HEK293 (cell line): ENCODE results near the gene WDR1.

Experiments
- CTCF ChIA-PET: fragments of 350-600 bp; formaldehyde crosslinking; extraction: SDS; loops from one replicate; lab custom pipeline; 2021; ENCODE audit warnings: antibody characterized with exemption; lab: Yijun Ruan, JAX
- POLR2A ChIA-PET: fragments of 300-600 bp; formaldehyde crosslinking; extraction: SDS; loops from one replicate; lab custom pipeline; 2020; ENCODE audit warnings: antibody characterized with exemption, inconsistent platforms; lab: Yijun Ruan, JAX
- H3K27ac ChIP-seq: fragments of 200-500 bp; sonication (Bioruptor generic); 2 replicates; pipeline ENCODE4 v1.5.1; 2014; ENCODE audit warnings: low read depth, low read length, control low read depth, inconsistent platforms; ENCODE audit errors: extremely low read depth
- H3K36me3 ChIP-seq, 2 experiments: fragments of 200-500 bp in 1 of 2; sonication (Bioruptor generic) in 1 of 2; 1 replicate in 1 of 2; 2 replicates in 1 of 2; pipeline ENCODE4 v1.5.1; 2014 to 2017; ENCODE audit warnings: inconsistent platforms in 2 of 2, low read length in 2 of 2; ENCODE audit not compliant: control insufficient read depth in 2 of 2, insufficient read depth in 1 of 2
- H3K4me1 ChIP-seq: fragments of 200-500 bp; sonication (Bioruptor generic); 2 replicates; pipeline ENCODE4 v1.5.1; 2014; ENCODE audit warnings: mild to moderate bottlenecking, low read length, inconsistent platforms; ENCODE audit not compliant: control insufficient read depth, insufficient read depth
- H3K4me3 ChIP-seq: 2 replicates; pipeline ENCODE4 v1.5.1; 2011; ENCODE audit warnings: low read depth, mild to moderate bottlenecking, control low read depth, low read length, moderate library complexity
- H3K9me3 ChIP-seq: fragments of 200-500 bp; sonication (Bioruptor generic); 2 replicates; pipeline ENCODE4 v1.5.1; 2014; ENCODE audit warnings: low read depth, low read length, inconsistent platforms; ENCODE audit not compliant: control insufficient read depth, insufficient read depth
- BCL11B ChIP-seq: fragments of 450-650 bp; formaldehyde crosslinking; IDR thresholded peaks from 2 replicates; pipeline ENCODE4 v1.5.1; 2016; ENCODE audit warnings: low read depth, missing biosample characterization, missing genetic modification characterization
- HIC1 ChIP-seq: fragments of 450-650 bp; formaldehyde crosslinking; IDR thresholded peaks from 2 replicates; pipeline ENCODE4 v1.5.1; 2016; ENCODE audit warnings: missing biosample characterization, missing genetic modification characterization
- INSM2 ChIP-seq: fragments of 450-650 bp; formaldehyde crosslinking; IDR thresholded peaks from 2 replicates; pipeline ENCODE4 v1.5.1; 2016; ENCODE audit warnings: missing biosample characterization, missing genetic modification characterization
- OVOL3 ChIP-seq: fragments of 450-650 bp; formaldehyde crosslinking; IDR thresholded peaks from 2 replicates; pipeline ENCODE4 v1.5.1; 2016; ENCODE audit warnings: missing biosample characterization, missing genetic modification characterization
- TSHZ1 ChIP-seq: fragments of 450-650 bp; formaldehyde crosslinking; IDR thresholded peaks from 2 replicates; pipeline ENCODE4 v1.5.1; 2016; ENCODE audit warnings: missing biosample characterization, missing genetic modification characterization, borderline replicate concordance
- ZBTB20 ChIP-seq: fragments of 450-650 bp; formaldehyde crosslinking; IDR thresholded peaks from 2 replicates; pipeline ENCODE4 v1.5.1; 2016; ENCODE audit warnings: missing biosample characterization, missing genetic modification characterization
- ZEB2 ChIP-seq: fragments of 450-650 bp; formaldehyde crosslinking; IDR thresholded peaks from 2 replicates; pipeline ENCODE4 v1.5.1; 2016; ENCODE audit warnings: missing biosample characterization, missing genetic modification characterization
- ZNF114 ChIP-seq: fragments of 450-650 bp; formaldehyde crosslinking; IDR thresholded peaks from 2 replicates; pipeline ENCODE4 v1.5.0; 2017; ENCODE audit warnings: missing biosample characterization, missing genetic modification characterization
- ZNF16 ChIP-seq: fragments of 450-650 bp; formaldehyde crosslinking; IDR thresholded peaks from 2 replicates; pipeline ENCODE4 v1.5.1; 2016; ENCODE audit warnings: low read depth, missing biosample characterization, missing genetic modification characterization
- ZNF214 ChIP-seq: fragments of 450-650 bp; formaldehyde crosslinking; IDR thresholded peaks from 2 replicates; pipeline ENCODE4 v1.5.1; 2017; ENCODE audit warnings: missing biosample characterization, mild to moderate bottlenecking, missing genetic modification characterization, borderline replicate concordance
- ZNF280C ChIP-seq: fragments of 450-650 bp; formaldehyde crosslinking; IDR thresholded peaks from 2 replicates; pipeline ENCODE4 v1.5.1; 2016; ENCODE audit warnings: missing biosample characterization, missing genetic modification characterization
- ZNF449 ChIP-seq: fragments of 450-650 bp; formaldehyde crosslinking; IDR thresholded peaks from 2 replicates; pipeline ENCODE4 v1.5.1; 2017; ENCODE audit warnings: missing biosample characterization, mild to moderate bottlenecking, missing genetic modification characterization, moderate library complexity
- ZNF510 ChIP-seq: fragments of 450-650 bp; formaldehyde crosslinking; IDR thresholded peaks from 2 replicates; pipeline ENCODE4 v1.5.1; 2018; ENCODE audit warnings: mild to moderate bottlenecking, missing genetic modification characterization, missing biosample characterization; ENCODE audit not compliant: insufficient replicate concordance
- ZNF530 ChIP-seq: fragments of 450-650 bp; formaldehyde crosslinking; IDR thresholded peaks from 2 replicates; pipeline ENCODE4 v1.5.1; 2016; ENCODE audit warnings: low read depth, missing biosample characterization, missing genetic modification characterization
- ZNF555 ChIP-seq: fragments of 450-650 bp; formaldehyde crosslinking; conservative IDR thresholded peaks from 2 replicates; pipeline ENCODE4 v1.5.1; 2017; ENCODE audit warnings: missing biosample characterization, mild to moderate bottlenecking, missing genetic modification characterization, inconsistent platforms
- ZNF596 ChIP-seq: fragments of 450-650 bp; IDR thresholded peaks from 2 replicates; pipeline ENCODE4 v1.5.0; 2018; ENCODE audit warnings: missing biosample characterization, mild to moderate bottlenecking, missing genetic modification characterization, moderate library complexity
- ZNF660 ChIP-seq: fragments of 450-650 bp; IDR thresholded peaks from 2 replicates; pipeline ENCODE4 v1.5.1; 2018; ENCODE audit warnings: missing biosample characterization, mild to moderate bottlenecking, missing genetic modification characterization
- ZNF707 ChIP-seq: fragments of 450-650 bp; formaldehyde crosslinking; IDR thresholded peaks from 2 replicates; pipeline ENCODE4 v1.5.1; 2016; ENCODE audit warnings: missing biosample characterization, missing genetic modification characterization
- ZNF843 ChIP-seq: fragments of 450-650 bp; formaldehyde crosslinking; IDR thresholded peaks from 2 replicates; pipeline ENCODE4 v1.5.1; 2016; ENCODE audit warnings: missing biosample characterization, missing genetic modification characterization

Gene WDR1

GRCh38 chr4:10050261-10050661 is 66.3 kb downstream of the WDR1 start:
- Histone ChIP-seq H3K27ac (no peak overlapping the region), H3K4me3 (no peak overlapping the region), H3K36me3 (no peaks in the 10 kb centered on the region)
- ChIA-PET CTCF (no interaction called here), POLR2A (no interaction called here)
- TF ChIP-seq ZNF114 = no peak
- TF ChIP-seq BCL11B (tag by site-specific recombination) = no peak
- no peak for TF ChIP-seq TSHZ1 (tag by site-specific recombination)
- TF ChIP-seq OVOL3 = no peak
- TF ChIP-seq ZNF530 (tag by site-specific recombination) = no peak
- no peak for TF ChIP-seq ZNF660 (tag by site-specific recombination)
- TF ChIP-seq HIC1 (tag by site-specific recombination) = no peak
- no peak for TF ChIP-seq ZNF280C (tag by site-specific recombination)
- TF ChIP-seq ZNF707 (tag by site-specific recombination) = no peak
- TF ChIP-seq, all 188 proteins: peak for 0
- no peaks in the 10 kb centered on the region for H3K9me3 ChIP-seq
- no peaks in the 10 kb centered on the region for H3K4me1 ChIP-seq

GRCh38 chr4:10048941-10049697 is 67.5 kb downstream of the WDR1 start:
- Histone ChIP-seq H3K27ac (no peak overlapping the region), H3K4me3 (no peak overlapping the region), H3K36me3 (no peaks in the 10 kb centered on the region), H3K9me3 (no peaks in the 10 kb centered on the region), H3K4me1 (no peaks in the 10 kb centered on the region)
- TF ChIP-seq ZEB2 (tag by site-specific recombination) (no peak), ZNF510 (no peak), ZNF843 (tag by site-specific recombination) (no peak), ZNF16 (tag by site-specific recombination) (no peak), INSM2 (tag by site-specific recombination) (no peak), ZNF449 (tag by site-specific recombination) (no peak), ZBTB20 (tag by site-specific recombination) (no peak), ZNF555 (tag by site-specific recombination) (no peak), ZNF596 (tag by site-specific recombination) (no peak), ZNF214 (no peak)
- ChIA-PET POLR2A (no interaction called here), CTCF (no interaction called here)
